HG03558 (cell line): ENCODE measurements around the gene ASS1.
"Not testable (repeated sequence)": the region's sequence is repeated elsewhere in the genome, so short reads cannot be mapped to it uniquely, and the experiment has no call there.

Experiments used
- ATAC-seq: cut with Tn5 transposase; IDR thresholded peaks from one replicate; pipeline ENCODE4 v1.9.1; 2021; ENCODE audit warnings: moderate number of reproducible peaks; ENCODE audit not compliant: unreplicated experiment; ENCODE audit errors: extremely low read depth

The ASS1 gene

GRCh38 chr9:130444565-130445221 is at the start of gene ASS1:
Gene ASS1 (plus strand): TSS chr9:130444961. CDS start chr9:130452229, 7,268 bp downstream.
- ATAC-seq, result no peak

DNA sequence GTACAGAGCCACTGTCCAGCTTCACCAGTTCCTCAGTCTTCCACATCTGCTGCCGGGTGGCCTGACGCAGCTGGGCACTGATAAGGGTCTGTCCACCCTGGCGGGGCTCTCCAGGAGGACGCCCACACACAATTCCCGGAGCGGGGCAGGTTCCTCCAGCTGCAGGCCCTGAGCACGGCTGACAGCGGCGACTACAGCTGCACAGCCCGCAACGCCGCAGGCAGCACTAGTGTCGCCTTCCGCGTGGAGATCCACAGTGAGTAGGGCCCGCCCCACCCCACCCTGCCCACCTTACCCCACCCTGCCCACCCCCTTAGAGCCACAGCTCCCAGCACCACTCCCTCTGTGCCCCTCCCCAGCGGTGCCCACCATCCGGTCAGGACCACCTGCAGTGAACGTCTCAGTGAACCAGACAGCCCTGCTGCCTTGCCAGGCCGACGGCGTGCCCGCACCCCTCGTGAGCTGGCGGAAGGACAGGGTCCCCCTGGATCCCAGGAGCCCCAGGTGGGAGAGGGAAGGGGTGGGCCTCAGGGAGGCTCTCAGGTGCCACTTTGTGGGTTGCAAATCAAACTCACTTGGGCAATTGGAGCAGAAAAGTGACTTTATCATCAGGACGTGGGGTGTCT is 48.8 kb upstream of the ASS1 start:
- ATAC-seq, result no peak

DNA sequence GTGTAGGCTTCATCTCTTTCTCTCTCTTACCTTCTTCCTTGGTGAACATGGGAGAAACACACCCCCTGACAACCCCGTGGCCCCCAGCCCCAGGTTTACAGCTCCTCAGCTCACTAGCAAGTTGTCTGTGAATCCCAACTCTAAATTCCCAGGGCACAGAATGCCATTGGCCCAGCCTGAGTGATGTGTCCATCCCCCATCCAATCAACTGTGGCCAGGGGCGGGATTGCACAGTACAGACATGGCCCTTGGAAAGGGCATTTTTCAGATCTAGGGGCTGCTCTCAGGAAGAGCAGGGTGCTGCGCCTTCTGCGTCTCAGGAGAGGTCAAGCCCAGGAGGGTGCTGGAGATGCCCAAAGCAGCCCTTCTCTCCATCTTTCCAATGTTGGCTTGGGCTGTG is 48.2 kb upstream of the ASS1 start:
- no peak for ATAC-seq

GRCh38 chr9:130398487-130399240 is 46.1 kb upstream of the ASS1 start:
- no peak for ATAC-seq

DNA sequence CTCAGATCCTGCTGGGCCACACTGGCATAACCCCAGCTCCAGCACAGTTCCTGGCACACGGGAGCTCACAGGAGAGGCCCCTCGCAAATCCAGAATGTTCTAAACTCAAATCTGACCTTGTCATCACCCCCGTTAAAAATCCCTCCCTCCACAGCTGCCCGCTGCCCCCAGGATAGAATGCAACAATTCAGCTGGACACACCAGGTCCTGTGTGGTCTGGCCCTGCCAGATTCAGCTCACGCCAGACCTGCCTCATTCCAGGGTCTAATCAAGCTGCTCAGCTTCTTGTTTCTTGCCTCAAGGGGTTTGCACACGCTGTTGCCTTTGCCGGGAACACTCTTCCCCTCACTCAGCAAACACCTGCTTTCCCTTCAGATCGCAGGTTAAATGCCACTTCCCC is 45.0 kb upstream of the ASS1 start:
- no peak for ATAC-seq

DNA sequence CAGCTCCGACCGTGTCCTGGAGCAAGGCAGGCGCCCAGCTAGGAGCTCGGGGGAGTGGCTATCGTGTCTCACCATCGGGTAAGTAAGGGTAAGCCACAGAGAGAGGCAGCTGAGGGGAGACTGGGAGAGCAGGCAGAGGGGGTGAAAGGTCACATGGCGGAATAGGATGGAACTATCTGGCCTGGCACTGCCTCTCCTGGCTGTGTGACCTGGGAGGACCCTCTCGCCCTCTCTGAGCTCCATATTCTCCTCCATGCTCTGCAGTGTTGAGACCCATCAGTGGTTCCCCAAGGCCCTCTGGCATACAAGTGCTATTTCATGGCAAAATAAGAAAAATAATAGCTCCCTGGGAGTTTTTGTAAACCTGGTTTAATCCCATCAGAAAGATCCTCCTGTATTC is 43.9 kb upstream of the ASS1 start:
- ATAC-seq, result no peak

DNA sequence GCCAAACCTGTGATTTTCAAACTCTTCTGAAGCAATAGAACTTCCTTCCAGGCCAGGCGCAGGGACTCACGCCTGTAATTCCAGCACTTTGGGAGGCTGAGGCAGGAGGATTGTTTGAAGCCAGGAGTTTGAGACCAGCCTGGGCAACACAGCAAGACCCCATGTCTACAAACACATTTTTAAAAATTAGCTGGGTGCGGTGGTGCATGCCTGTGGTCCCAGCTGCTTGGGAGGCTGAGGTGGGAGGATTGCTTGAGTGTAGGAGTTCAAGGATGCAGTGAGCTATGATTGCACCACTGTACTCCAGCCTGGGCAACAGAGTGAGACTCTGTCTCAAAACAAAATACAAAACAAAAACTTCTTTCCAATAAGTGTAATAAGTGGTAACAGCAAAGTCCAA is 43.0 kb upstream of the ASS1 start:
- not testable (repeated sequence) for ATAC-seq

DNA sequence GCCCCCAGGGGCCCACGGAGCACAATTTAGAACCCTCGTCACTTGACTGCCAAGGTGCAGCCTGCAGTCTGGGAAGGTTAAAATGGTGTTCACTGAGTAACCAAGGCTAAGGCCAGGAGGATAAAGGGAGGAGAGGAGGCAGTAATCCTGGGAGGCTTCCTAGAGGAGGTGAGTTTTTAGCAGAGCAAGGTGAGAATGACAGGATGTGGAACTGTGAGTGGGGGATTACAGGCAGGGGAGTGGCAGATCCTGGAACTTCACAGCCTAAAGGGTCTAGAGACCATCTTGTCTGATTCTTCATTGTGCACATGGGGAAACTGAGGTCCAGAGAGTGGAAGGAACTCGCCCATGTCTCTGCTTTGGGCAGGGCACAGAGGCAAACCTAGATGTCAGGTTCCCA is 42.5 kb upstream of the ASS1 start:
- no peak for ATAC-seq

- ATAC-seq, result no peak
These were observed 41.9 kb upstream of the ASS1 start for GRCh38 chr9:130402645-130403440.

DNA sequence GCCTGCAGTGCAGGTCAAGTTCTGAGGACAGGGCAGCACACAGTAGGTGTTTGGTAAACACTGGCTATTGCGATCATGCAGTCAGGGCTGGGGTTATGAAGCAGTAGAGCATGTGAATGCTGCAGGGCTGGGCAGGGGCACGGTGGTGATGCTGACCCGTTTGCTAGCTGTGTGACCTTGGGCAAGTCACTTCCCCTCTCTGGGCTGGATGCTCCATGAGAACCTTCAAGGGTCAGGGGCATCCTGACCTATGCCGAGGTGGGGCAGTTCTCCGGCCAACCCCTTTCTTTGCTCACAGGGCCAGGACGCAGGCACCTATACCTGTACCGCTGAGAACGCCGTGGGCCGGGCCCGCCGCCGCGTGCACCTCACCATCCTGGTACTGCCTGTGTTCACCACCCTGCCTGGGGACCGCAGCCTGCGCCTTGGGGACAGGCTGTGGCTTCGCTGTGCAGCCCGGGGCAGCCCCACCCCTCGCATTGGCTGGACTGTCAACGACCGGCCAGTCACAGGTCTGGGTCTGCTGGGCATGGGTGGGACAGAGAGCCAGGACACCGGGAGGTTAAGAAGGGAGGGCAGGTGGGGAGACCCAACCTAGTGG is 39.0 kb upstream of the ASS1 start:
- ATAC-seq, result no peak

GRCh38 chr9:130406278-130406895 is 38.4 kb upstream of the ASS1 start:
- ATAC-seq, result no peak

DNA sequence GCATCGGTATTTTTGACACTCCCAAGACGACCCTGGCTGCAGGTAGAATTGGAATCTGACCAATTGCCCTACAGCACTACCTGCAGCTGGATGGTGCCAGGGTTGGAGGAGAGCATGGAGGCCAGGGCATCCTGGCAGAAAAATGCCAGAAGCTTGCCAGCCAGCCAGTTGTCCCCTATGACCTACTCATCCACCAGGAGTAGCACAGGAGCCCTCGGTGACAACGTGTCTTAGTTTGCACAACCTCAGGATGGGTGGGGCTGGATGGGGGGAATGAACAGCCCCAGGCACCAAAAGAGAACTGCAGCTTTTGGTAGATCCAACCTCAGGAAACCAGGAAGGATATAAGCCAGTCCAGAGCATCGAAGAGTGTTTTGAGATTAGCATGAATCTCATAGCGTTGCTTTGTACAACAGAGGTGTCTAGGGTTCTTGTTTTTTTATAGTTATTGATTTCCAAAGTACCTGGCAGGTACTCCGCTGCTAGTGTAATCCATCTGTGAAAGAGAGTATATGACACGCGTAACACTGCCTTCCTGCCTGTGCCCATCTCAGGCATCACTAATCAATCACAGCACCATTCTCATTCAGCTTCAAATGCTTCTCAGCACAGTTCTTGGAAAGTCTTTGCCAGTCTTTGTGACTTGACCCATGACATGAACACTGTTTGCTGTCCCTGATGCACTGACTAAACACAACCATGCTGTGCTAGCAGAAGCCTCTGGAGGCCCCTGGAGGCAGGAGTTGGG is 36.7 kb upstream of the ASS1 start:
- no peak for ATAC-seq

DNA sequence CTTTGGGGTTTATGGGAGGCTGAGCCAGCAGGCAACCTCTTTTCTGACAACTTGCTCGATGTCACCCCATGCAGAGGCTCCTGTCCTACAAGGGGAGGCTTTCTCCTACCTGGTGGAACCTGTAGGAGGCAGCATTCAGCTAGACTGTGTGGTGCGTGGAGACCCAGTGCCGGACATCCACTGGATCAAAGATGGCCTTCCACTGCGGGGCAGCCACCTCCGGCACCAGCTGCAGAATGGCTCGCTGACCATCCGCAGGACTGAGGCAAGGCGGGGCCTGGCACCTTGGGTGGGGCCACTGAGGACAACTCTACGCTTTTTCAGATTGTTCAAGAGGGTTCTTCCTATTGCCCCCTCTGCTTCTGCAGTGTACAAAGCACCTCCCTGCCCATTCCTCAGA is 36.1 kb upstream of the ASS1 start:
- no peak for ATAC-seq

DNA sequence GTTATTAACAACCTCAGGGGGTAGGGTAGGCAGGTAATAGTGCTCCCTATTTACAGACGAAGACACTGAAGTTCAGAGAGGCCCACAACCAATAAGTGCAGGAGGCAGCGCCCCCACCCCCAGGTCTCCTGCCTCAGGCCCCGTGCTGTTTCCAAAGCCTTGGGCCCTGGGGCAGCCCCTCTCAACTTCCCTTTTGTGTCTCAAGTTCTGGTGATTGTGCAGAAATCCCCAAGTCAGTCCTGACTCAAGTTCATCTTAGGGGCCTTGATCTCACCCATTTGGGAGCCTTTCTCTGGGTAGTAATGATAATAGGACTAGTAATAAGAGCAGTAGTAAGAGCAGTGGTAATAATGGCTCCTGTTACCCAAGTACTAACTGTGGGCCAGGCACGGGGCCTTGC is 35.5 kb upstream of the ASS1 start:
- no peak for ATAC-seq

DNA sequence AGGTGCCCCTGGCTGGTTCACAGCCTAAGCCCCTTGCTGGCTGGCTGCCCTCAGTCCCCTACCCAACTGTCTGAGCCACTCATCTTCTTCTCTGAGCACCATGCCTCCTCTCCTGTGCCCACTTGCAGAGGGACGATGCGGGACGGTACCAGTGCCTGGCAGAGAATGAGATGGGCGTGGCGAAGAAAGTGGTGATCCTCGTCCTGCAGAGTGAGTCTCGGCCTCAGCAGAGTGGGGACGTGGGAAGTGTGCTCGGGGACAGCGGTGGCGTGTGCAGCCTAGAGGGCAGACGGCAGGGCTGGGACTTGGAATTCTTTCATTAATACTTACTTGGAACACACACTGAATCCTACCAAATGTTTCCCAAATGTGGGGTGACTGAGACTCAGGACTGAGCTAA is 34.3 kb upstream of the ASS1 start:
- ATAC-seq, result no peak

DNA sequence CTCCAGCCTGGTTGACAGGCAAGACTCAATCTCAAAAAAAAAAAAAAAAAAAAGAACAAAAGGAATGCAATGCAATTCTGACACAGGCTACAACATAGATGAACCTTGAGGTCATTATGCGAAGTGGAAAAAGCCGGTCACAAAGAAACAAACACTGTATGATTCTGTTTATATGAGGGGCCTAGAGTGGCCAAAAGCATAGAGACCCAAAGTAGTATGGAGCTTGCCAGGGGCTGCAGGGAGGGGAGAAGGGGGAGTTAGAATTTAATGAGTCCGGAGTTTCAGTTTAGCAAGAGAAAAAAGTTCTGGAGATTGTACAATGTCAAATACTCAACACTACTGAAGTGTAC is 33.2 kb upstream of the ASS1 start:
- ATAC-seq, result no peak

- ATAC-seq, result no peak
These were observed 30.6 kb upstream of the ASS1 start for GRCh38 chr9:130414081-130414731.

- no peak for ATAC-seq
These were observed 29.6 kb upstream of the ASS1 start for GRCh38 chr9:130414910-130415746.
